ENCODE results near the gene ATP2C2. TPM values are rescaled to one million over a fixed set of nuclear protein-coding genes. Genes with fewer than 3 reads are reported as not detected.

ATP2C2 gene
- total RNA-seq, 1 experiment from 2014 or later, result 0.67 TPM

GRCh38 chr16:84339766-84340165, 28.6 kb upstream of the ATP2C2 start:
- Histone ChIP-seq H3K36me3 (ENCODE audit: control insufficient read depth, insufficient read depth, low read length) (no peaks in the 10 kb centered on the region), H3K4me1 (ENCODE audit: control insufficient read depth, insufficient read depth, low read length) (no peaks in the 10 kb centered on the region), H3K27me3 (ENCODE audit: control insufficient read depth, insufficient read depth, low read length) (no peaks in the 10 kb centered on the region), H3K9me3 (ENCODE audit: control insufficient read depth, insufficient read depth, low read depth, low read length) (no peaks in the 10 kb centered on the region), H3K27ac (ENCODE audit: low read length) (no peak overlapping the region), H3K4me3 (ENCODE audit: low read depth in 2 of 2, low read length in 2 of 2) (no peak overlapping the region)
- intact Hi-C loops (cut with micrococcal nuclease; ENCODE audit: unreplicated experiment) (no loop called here), in situ Hi-C loops (cut with HindIII; ENCODE audit: low pct_unique_long_range_greater_than_20kb, low sequenced_read_pairs) (no loop called here)
- ChIA-PET POLR2A (no interaction called here), CTCF (no interaction called here)
- no TSS peak for BruUV-seq (replicated peaks)
- TF ChIP-seq REST (IDR thresholded peaks at IDR 0.05; ENCODE audit: insufficient read depth in 1 of 2, low read depth in 2 of 2, low read length in 1 of 2) (no peak), SIN3A (IDR thresholded peaks at IDR 0.05; ENCODE audit: borderline replicate concordance, insufficient read depth, low read depth, low read length) (no peak), POLR2AphosphoS5 (IDR thresholded peaks at IDR 0.05; ENCODE audit: low read depth, low read length) (no peak), CTCF (IDR thresholded peaks at IDR 0.05) (no peak), TCF7L2 (IDR thresholded peaks at IDR 0.05; ENCODE audit: low read depth, low read length) (no peak)
- no peak for ATAC-seq
- no peak for DNase-seq (ENCODE audit: low read depth, low spot score)

- no peak overlapping the region for H3K27ac ChIP-seq (ENCODE audit: low read length)
- no peaks in the 10 kb centered on the region for H3K27me3 ChIP-seq (ENCODE audit: control insufficient read depth, insufficient read depth, low read length)
- in situ Hi-C loops (cut with HindIII; ENCODE audit: low pct_unique_long_range_greater_than_20kb, low sequenced_read_pairs), result no loop called here
- intact Hi-C loops (cut with micrococcal nuclease; ENCODE audit: unreplicated experiment), result no loop called here
- no peaks in the 10 kb centered on the region for H3K9me3 ChIP-seq (ENCODE audit: control insufficient read depth, insufficient read depth, low read depth, low read length)
- CTCF ChIA-PET, result no interaction called here
- H3K4me3 ChIP-seq (ENCODE audit: low read depth in 2 of 2, low read length in 2 of 2), result no peak overlapping the region
- no peaks in the 10 kb centered on the region for H3K36me3 ChIP-seq (ENCODE audit: control insufficient read depth, insufficient read depth, low read length)
- TF ChIP-seq SIN3A (IDR thresholded peaks at IDR 0.05; ENCODE audit: borderline replicate concordance, insufficient read depth, low read depth, low read length) (no peak), TCF7L2 (IDR thresholded peaks at IDR 0.05; ENCODE audit: low read depth, low read length) (no peak), CTCF (IDR thresholded peaks at IDR 0.05) (no peak), REST (IDR thresholded peaks at IDR 0.05; ENCODE audit: insufficient read depth in 1 of 2, low read depth in 2 of 2, low read length in 1 of 2) (no peak), POLR2AphosphoS5 (IDR thresholded peaks at IDR 0.05; ENCODE audit: low read depth, low read length) (no peak)
- POLR2A ChIA-PET, result no interaction called here
- ATAC-seq, result no peak
- no TSS peak for BruUV-seq (replicated peaks)
- DNase-seq (ENCODE audit: low read depth, low spot score), result no peak
- H3K4me1 ChIP-seq (ENCODE audit: control insufficient read depth, insufficient read depth, low read length), result no peaks in the 10 kb centered on the region
Observed at GRCh38 chr16:84340325-84341040, 27.9 kb upstream of the ATP2C2 start.

Data from Panc1 (cell line).